GM19467 (cell line): ENCODE measurements around the gene DCP1B.

Source experiments
- ATAC-seq: cut with Tn5 transposase; IDR thresholded peaks from one replicate; pipeline ENCODE4 v1.9.1; 2021; ENCODE audit warnings: mild to moderate bottlenecking, moderate library complexity; ENCODE audit not compliant: unreplicated experiment

Gene DCP1B

DNA sequence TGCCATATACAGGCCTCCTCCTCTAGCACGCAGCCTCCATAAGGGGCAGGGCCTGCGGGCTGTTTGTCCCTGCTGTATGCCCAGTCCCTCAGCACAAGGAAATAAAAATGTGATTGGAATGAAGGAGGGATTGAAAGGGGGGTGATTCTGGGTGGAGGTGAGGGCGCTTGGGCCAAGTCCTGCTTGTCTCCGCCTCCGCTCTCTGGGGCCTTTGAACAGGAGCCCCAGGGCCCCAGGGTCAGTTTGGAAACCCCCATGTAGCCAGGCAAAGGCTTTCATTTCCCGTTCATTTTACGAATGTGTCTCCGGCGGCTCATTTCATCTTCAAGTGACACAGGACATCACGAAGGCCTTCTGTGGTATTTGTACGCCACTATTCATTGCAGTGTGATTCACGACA is 81.3 kb downstream of the DCP1B start:
- ATAC-seq = no peak

DNA sequence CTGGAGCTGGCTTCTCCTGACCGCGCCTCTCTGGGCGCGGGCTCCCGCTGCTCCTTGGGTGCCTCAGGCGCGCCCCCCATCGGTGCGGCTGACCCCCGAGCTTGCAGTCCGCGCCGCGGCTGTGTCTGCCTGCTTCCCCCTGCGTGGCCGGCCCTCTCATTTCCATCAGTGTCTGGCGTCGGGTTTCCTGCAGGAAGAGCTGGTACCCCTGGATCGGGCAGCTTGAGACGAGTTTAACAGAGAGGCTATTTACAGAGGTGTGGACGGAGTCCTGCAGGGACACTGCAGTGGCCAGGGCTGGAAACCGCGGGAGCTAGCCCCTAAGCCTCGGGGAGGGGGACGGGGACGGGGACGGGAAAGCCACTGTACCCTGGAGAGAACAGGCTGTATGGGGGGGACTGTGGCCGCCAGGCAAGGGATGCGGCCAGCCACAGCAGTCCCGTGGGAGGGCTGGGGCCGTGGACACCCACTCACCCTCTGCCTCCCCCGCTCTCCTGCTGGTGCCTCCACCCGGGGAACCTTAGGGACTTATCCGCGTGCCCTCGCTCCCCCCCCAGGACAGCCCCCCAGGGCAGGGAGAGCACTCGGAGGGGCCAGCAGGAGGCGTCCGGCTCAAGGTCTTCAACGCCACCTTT is 82.1 kb downstream of the DCP1B start:
- no peak for ATAC-seq

DNA sequence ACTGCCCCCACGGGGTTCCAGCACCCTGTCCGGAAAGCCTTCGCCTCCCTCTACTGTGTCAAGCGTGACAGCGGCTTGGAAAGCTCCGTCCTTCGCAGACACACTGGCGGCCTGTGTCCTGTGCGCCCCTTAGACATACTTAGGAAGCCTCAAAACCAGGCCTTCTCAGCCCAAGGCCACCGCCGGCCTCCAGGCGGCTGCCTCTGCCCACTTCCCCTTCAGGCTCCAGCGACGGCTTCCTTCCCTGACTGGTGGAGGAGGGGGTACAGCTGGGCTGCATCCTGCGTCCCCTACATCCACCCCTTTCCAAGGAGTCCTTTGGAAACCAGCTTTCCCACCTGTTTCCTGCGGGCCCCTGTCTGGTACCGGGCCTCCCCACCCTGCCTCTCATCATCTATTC is 83.3 kb downstream of the DCP1B start:
- no peak for ATAC-seq

DNA sequence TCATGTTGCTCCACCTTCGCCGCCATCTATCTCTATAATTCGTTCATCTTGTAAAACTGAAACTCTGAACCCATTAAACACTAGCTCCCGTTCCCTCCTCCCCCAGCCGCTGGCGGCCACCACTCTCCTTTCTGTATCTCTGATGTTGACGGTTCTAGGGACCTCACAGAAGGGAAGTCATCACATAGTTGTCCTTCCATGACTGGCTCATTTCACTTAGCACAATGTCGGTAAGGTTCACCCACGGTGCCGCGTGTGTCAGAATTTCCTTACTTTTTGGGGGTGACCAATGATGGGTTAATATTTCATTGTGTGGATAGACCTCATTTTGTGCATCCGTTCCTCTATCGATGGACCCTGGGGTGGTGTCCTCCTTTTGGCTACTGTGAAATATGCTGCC is 83.8 kb downstream of the DCP1B start:
- no peak for ATAC-seq

DNA sequence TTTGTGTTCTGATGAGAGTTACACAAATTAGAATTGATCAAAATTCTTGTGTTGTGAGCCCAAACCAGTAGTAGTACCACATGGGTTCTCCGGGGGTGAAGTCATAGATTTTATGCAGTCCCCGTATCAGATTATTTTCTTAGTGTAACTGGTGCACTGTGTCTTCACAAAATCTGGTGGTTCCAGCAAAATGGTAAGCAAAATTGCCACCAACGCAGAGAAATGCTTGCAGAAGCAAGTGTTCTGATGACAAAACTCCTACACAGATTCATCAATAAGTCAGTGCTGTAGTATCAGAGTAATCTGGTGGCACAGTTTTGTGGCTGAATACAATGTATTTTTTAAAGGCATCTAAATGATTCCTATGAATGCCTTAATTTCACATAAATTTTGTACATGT is 84.5 kb downstream of the DCP1B start:
- ATAC-seq = no peak

DNA sequence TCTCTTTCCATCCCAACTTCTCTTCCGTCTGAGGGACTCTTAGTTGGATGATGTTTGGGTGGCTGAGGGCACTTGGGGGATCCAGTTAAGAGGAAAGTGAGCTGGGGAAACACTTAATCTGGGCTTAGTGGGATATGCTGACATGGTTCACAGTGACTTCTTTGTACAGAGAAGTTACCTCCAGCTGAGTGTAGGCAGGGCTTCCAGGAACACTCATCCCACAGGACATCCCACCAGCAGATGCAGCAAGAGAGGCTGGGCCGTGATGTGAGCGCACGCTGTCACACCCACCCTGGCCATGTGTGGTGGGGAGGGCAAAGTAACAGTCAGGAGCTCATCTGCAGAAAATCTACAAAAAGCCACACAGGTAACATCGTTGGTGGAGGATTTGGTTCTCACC is 85.0 kb downstream of the DCP1B start:
- no peak for ATAC-seq

DNA sequence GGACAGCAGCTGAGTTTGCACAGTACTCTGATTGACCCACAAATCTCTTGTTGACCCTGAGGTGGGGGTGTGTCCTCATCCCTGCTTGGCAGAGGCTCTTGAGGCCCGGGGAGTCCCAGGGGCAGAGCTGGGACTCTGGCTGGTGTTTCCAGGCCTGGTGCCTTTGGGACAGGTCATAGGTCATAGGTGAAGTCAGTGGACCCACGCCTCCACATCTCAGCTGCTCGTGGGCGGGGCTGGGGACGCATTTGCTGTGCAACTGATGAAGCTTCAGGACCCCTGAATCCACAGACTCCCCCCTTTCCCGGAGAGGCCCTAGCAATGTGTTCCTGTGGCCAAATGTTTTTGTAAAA is 85.4 kb downstream of the DCP1B start:
- ATAC-seq = no peak

DNA sequence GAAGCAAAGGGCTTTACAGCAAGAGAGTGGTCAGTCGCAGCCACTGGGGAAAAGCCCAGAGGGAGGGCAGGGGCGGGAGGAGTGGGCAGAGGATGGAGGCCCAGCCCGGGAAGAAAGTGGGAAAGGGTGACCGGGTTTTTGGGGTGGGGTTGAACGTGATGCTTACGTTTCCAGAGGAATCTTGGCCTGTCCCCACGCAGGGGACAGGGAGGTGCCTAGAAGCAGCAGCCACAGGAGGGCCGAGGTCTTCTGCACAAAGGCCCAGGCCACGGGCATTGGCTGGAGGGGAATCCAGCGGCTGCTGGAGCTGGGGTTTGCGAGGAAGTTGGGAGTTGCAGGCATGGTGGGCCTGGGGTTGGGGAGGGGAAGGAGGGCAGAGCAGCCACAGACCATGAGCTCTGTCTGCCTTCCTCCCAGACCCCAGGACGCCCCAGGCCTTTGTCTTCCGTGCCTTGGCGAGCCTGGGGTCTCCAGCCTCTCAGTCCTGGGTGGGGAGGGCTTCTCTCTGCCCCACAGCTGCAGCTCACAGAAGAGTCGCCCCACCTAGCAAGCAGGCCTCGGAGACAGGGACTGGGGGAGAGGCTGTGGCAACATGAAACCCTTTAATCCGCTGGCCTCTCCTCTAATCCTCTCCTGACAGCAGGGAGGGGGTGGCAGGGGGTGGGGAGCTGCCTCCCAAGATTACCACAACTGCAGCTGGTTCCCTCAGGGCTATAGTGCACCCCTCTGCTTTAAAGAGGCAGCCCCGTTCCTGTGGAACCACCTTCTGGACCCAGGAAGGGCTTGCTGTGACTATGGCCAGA is 86.0 kb downstream of the DCP1B start, which contains the start of gene CACNA2D4:
TSS of gene CACNA2D4 (minus strand) at position 572 of the 803 bp plus-strand sequence. CDS start at position 393, 179 bp downstream.
- ATAC-seq = no peak

DNA sequence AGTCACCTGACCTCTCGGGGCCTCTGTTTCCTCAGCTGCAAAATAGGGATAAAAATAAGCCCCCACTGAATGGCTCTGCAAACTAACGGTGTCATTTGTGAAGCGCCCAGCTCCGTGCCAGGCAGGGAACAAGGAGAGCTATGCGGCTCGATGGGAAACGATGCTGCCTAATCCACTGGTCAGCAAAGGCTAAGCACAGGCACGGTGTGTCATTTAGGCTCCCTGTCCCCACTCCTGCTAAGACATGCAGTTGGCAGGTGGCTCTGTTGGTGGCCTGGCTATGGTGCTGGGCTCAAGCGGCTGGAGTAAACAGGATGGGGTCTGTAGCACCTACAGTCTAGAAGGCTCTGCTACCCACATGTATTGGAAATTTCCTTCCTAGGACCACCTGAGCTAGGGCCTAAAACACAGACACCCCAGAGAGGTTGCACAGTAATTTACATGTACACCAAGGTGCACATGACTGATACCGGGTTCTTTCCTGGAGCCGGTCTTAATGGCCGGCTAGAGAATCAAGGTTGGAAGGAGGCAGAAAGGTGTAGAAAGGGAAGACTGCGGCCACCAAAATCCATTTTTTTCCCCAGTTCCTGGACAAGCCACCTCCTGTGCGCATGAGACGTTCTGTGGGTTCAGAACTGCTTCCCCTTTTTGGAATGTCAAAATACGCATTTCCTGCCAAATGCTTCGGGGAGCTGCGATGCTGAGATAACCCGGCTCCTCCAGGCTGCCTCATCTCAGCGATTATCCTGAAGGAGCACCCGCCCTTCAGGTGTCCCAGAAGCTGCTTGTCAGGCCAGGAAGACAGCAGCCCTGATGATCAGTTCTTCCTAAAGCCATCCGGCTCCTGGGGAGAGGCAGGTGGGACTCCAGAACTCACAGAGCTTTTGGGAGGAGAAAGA is 86.8 kb downstream of the DCP1B start:
- ATAC-seq = no peak

DNA sequence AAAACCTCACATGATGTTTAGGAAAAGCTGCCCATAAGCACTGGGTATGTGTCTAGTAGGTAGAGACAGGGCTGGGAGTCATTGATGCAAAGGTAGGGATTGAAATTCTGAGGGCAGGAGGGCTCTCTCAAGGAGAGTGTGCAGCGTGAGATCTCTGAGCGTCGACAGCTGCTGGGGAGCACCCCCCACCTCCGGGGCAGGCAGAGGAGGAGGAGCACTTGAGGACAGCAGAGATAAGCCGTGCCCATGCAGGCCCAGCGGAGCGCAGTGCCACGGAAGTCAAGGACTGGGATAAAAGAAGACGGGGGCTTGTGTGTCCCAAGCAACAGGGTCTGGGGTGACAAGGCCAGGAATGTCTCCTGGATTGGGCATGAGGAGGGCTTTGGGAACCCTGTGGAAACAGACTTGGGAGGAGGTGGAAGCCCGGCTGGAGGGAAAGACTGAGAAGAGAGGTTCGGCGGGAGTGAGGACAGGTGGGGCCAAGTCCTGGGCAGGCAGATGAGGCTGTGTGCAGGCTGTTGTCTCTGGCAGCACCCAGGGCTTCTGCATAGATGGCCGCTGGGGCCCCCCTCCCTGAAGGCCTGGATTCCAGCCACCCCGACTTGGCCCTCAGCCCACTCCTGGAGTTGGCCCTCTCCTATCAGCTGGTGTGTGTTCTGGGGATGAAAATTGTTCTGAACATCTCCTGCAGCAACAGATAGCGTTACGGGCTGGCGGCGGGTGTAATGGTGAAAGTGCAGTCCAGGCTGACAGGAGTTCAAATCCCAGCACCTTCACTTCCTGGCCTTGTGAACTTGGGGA is 87.7 kb downstream of the DCP1B start:
- ATAC-seq = no peak

DNA sequence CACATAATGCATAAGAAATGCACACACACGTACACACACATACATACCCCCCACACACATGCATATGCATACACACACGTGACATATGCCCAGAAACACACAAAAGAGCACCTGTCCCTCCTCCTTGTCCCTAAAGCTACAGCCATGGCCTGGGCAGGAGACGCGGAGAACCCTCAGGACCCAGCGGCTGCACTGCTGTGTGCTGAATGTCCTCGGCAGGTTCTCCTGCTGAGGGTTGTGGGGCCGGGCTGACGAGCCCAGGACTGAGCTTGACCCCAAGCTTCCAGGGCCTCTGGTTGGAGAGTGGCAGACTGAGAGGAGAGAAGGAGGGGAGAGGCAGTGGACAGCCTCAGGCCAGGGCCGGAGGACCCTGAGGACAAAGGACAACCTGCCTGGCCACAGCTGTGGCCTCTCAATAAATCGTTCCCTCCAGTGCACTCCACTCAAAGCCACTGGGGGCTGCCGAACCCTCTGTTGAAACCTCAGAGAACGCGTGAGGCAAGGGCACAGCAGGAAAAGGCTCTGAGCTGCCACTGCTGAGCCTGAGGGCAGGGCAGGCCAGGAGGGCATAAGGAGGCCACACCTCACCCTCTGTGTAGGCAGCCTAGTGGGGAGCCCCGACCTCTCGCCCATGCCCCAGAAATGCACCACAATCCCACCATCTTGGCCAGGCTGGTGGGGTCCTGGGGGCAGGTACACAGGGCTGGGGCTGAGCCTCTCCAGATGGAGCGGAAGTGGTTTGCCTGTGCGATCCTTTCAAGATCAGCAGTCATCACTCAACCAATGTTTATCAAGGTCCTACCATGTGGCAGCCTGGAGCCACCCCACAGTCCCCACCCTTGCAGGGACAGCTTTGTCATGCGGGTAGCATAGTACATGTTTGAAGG is 88.9 kb downstream of the DCP1B start:
- ATAC-seq = no peak

DNA sequence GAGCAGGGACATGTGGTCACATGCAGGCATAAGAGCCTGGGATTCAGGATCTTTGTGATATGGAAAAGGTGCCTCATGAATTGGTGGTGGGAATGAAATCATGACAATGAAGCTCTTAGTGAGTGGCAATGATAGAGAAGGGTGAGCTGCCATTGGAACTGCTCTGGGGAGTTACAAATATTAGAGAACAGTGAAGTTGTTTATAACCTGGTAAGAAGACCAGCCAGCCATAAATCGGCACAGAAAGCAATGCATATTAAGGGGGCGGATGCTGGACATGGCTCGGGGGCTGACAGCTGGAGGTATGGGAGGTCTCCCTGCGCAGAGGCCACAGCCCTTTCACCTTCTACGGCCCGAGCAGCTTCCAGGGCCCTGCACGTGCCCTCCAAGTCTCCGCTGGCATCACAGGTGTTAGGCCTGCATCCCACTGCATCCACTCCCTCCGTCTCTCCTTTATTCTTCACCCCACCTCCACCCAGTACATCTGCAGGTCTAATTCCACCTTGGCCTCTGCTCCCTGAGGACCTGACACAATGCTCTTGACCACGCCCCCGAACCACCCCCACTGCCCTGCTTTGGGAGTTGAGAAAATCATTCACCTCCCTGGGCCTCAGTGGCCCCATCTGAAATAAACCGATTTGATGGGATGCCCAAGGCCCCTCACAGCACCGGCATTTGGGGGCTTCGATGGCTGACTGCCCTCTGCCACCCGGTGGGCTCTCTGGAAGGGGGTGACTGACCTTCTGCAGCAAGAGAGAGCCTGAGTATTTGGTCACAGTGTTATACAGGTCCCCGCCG is 89.9 kb downstream of the DCP1B start:
- no peak for ATAC-seq

DNA sequence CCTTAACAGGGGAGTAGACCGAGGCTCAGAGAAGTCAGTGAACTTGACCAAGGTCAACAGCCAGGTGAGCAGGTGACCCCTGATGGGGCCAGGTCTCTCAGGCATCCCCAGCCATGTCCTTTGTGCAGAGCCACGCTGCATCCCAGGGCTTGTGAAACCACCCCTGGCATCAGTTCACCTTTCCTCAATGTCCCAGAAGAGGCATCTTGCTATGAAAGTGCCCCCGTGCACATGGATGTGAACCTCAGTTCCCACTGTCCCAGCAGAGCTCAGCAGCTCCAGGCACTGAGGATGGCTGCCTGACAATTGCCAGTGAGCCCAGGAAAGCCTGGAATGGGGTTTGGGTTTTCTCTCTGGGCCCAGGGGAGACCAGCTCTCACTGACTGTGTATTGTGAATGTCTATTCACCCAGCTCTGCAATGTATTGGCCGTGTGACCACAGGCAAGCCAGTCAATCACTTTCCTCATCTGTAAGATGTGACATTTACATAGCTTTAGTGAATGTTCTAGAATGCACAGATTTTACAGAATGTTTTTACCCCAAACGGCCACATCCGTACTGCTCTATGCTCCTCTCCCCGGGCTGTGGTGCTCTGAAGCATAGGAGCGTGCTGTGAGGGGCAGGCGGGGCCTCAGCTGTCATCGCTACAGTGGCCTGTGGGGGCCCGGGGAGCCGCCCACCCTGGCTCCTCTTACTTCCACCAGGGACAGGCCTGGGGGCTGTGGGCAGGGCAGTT is 90.7 kb downstream of the DCP1B start:
- no peak for ATAC-seq

DNA sequence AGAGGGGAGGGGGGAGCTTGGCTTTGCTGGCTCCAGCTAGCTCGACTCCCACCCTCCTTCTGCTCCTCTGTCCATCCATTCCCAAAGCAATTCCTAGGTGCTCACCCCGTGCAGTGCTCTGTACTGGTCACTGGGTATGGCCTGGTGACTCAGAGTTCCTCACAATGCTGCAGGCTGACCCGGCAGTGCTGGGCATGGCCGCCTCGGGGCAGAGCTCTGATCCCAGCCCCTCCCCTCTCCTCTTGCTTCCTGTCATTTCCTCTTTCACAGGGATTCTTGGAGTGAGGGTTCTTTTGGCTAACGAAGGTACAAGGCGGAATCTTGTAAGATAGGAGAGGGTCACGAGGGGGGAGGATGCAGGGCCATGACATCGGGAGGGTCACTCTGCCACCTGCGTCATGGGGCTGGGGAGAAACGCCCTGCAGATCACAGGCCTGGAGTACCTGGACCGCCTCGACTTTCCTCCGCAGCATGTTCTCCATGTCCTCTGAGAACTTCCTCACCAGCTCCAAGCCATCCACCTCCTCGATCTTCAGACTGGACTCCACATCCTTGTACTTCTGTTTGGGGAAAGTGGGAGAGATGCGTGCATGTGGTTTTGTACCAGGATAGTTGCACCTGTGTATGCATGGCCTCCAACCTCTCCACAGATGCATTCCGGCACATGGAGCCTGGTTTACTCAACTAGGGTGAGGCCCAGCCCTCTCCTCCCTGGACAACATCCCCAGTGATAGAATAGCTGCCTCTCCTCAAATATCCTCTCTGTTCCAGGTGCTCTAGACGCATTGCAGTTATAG is 91.5 kb downstream of the DCP1B start:
- no peak for ATAC-seq

DNA sequence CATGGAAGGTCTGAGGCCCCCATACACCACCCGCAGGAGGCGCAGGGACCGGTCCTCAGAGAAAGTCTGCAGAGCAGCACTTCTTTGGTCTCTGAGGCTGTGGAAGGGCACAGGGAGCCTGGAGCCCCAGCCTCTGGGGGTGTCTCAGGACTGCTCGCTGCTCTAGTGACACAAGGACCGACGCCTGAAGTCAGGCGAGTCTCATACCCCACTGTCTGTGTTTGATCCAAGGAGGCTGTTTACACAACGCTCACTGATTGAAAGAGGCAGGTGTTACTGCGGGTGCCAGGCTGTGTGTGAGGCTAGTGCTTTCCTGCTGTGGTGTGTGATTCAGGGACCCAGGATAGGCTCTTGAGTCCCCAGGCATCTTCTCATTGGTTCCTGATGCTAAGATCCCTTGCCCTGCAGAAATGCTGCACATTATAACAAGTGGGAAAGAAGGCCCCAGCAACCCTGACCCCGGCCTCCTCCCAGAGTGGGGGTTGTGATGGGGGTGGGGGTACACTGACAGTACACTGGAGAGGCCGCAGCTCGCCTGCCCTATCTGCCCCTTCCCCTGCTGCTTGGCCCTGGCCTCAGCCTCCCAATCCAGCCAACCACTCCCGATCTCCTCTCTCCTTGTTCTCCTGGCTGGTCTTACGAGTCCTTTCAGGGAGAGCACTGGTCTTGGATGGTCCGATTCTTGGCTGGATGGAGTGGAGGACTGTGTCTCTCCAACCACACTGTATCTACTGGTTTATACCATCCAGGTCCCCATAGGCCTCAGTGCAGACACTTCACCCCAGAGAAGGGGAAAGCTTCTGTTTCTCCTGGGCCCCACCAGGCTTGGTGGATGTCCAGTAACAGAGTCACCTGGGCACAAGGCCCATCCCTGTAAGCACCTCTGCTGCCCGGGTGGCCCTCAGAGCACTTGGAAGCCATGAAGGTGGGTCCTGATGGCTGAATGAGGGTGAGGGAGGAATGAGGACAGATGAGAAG is 92.4 kb downstream of the DCP1B start:
- no peak for ATAC-seq

DNA sequence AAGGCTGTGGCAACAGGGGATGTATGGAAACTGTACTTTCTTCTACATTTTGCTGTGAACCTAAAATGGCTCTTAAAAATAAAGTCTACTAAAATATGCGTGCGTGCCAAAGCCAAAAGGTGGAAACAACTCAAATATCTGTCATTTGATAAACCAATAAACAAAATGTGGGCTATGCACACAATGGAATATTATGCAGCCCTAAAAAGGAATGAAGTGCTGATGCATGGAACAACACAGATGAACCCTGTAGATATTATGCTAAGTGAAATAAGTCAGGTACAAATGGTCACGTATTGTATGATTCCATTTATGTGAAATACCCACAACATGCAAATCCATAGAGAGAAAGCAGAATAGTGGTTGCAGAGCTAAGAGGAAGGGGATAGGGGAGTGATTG is 93.8 kb downstream of the DCP1B start:
- no peak for ATAC-seq
